H9 (cell line): Measurements from ENCODE around the gene ITPR2. TPM values are rescaled to one million over a fixed set of nuclear protein-coding genes. Genes with fewer than 3 reads are reported as not detected.

Source experiments
- DNase-seq: peaks from one replicate; pipeline ENCODE4 v3.0.0-alpha.2; 2017
- H2AFZ ChIP-seq: one replicate; pipeline ENCODE4 v1.6.1; 2013; ENCODE audit warnings: mild to moderate bottlenecking, low read length, control low read depth, moderate library complexity
- H2AK5ac ChIP-seq: 2 replicates; pipeline ENCODE4 v1.6.1; 2013; ENCODE audit warnings: low read length, control low read depth, mixed read lengths; ENCODE audit not compliant: insufficient read length
- H2BK120ac ChIP-seq: one replicate; pipeline ENCODE4 v1.6.1; 2013; ENCODE audit warnings: low read depth, mild to moderate bottlenecking, low read length, control low read depth, inconsistent platforms; ENCODE audit not compliant: poor library complexity, severe bottlenecking
- H2BK12ac ChIP-seq: 2 replicates; pipeline ENCODE4 v1.6.1; 2013; ENCODE audit warnings: low read length, control low read depth, mixed read lengths, low read depth; ENCODE audit not compliant: insufficient read length
- H2BK15ac ChIP-seq: 2 replicates; pipeline ENCODE4 v1.6.1; 2013; ENCODE audit warnings: low read depth, low read length, control low read depth
- H2BK20ac ChIP-seq: one replicate; pipeline ENCODE4 v1.6.1; 2013; ENCODE audit warnings: low read depth, mild to moderate bottlenecking, low read length, control low read depth, inconsistent platforms; ENCODE audit not compliant: poor library complexity, severe bottlenecking
- H2BK5ac ChIP-seq: 2 replicates; pipeline ENCODE4 v1.6.1; 2013; ENCODE audit warnings: low read length, control low read depth, mixed read lengths; ENCODE audit not compliant: insufficient read length
- H3K14ac ChIP-seq: 2 replicates; pipeline ENCODE4 v1.6.1; 2013; ENCODE audit warnings: low read length, control low read depth; ENCODE audit not compliant: insufficient read depth
- H3K18ac ChIP-seq: 2 replicates; pipeline ENCODE4 v1.6.1; 2013; ENCODE audit warnings: low read depth, mild to moderate bottlenecking, mixed read lengths, low read length, control low read depth; ENCODE audit not compliant: insufficient read length
- H3K23ac ChIP-seq: 2 replicates; pipeline ENCODE4 v1.6.1; 2013; ENCODE audit warnings: low read length, control low read depth, mixed read lengths, low read depth; ENCODE audit not compliant: insufficient read length
- H3K23me2 ChIP-seq: 2 replicates; pipeline ENCODE4 v1.6.1; 2013; ENCODE audit warnings: low read depth, mild to moderate bottlenecking, mixed read lengths, low read length, control low read depth; ENCODE audit not compliant: insufficient read length, poor library complexity, severe bottlenecking
- H3K27ac ChIP-seq: 2 replicates; pipeline ENCODE4 v1.5.1; 2013; ENCODE audit warnings: low read length, control low read depth, mixed read lengths, low read depth; ENCODE audit not compliant: insufficient read length
- H3K27me3 ChIP-seq: 2 replicates; pipeline ENCODE4 v1.6.1; 2013; ENCODE audit warnings: low read length, control low read depth, inconsistent platforms; ENCODE audit not compliant: insufficient read depth
- H3K4ac ChIP-seq: 2 replicates; pipeline ENCODE4 v1.6.1; 2013; ENCODE audit warnings: low read depth, mild to moderate bottlenecking, control low read depth, inconsistent platforms, low read length, moderate library complexity
- H3K4me1 ChIP-seq: 2 replicates; pipeline ENCODE4 v1.6.1; 2013; ENCODE audit warnings: low read length, control low read depth, inconsistent platforms; ENCODE audit not compliant: insufficient read depth
- H3K4me2 ChIP-seq: 2 replicates; pipeline ENCODE4 v1.6.1; 2013; ENCODE audit warnings: low read length, control low read depth, mixed read lengths; ENCODE audit not compliant: insufficient read length, insufficient read depth
- H3K56ac ChIP-seq: 2 replicates; pipeline ENCODE4 v1.6.1; 2013; ENCODE audit warnings: low read depth, mild to moderate bottlenecking, mixed read lengths, low read length, control low read depth; ENCODE audit not compliant: insufficient read length
- H3K79me1 ChIP-seq: 2 replicates; pipeline ENCODE4 v1.6.1; 2013; ENCODE audit warnings: low read depth, mild to moderate bottlenecking, moderate library complexity, low read length, control low read depth, inconsistent platforms; ENCODE audit not compliant: insufficient read depth, poor library complexity, severe bottlenecking
- H3K79me2 ChIP-seq: 2 replicates; pipeline ENCODE4 v1.6.1; 2013; ENCODE audit warnings: low read length, control low read depth, inconsistent platforms; ENCODE audit not compliant: insufficient read depth
- H3K9ac ChIP-seq: 2 replicates; pipeline ENCODE4 v1.6.1; 2013; ENCODE audit warnings: low read length, control low read depth, mixed read lengths; ENCODE audit not compliant: insufficient read length; ENCODE audit errors: extremely low read depth
- H3K9me3 ChIP-seq: one replicate; pipeline ENCODE4 v1.6.1; 2013; ENCODE audit warnings: low read depth, low read length, inconsistent platforms; ENCODE audit not compliant: control insufficient read depth
- H3T11ph ChIP-seq: one replicate; pipeline ENCODE4 v1.6.1; 2013; ENCODE audit warnings: mild to moderate bottlenecking, low read length, control low read depth, inconsistent platforms
- H4K20me1 ChIP-seq: one replicate; pipeline ENCODE4 v1.6.1; 2013; ENCODE audit not compliant: control insufficient read depth, insufficient read length, insufficient read depth
- H4K5ac ChIP-seq: 2 replicates; pipeline ENCODE4 v1.6.1; 2013; ENCODE audit warnings: low read depth, mild to moderate bottlenecking, mixed read lengths, low read length, control low read depth; ENCODE audit not compliant: insufficient read length
- H4K8ac ChIP-seq: replicated peaks from 2 replicates; pipeline ENCODE4 v1.6.1; 2013; ENCODE audit warnings: low read length, control low read depth, mixed read lengths, low read depth; ENCODE audit not compliant: insufficient read length
- H4K91ac ChIP-seq: 2 replicates; pipeline ENCODE4 v1.6.1; 2013; ENCODE audit warnings: low read depth, mild to moderate bottlenecking, moderate library complexity, mixed read lengths, low read length, control low read depth; ENCODE audit not compliant: insufficient read length
- H3K27ac Mint-ChIP-seq, 3 experiments: 2 replicates in 2 of 3; 3 replicates in 1 of 3; pipeline ENCODE4 v1.8.0; 2020 to 2021; ENCODE audit warnings: mixed read lengths in 3 of 3, mild to moderate bottlenecking in 1 of 3, moderate library complexity in 1 of 3
- H3K27me3 Mint-ChIP-seq: 2 replicates; pipeline ENCODE4 v1.8.0; 2021; ENCODE audit warnings: low read depth, mild to moderate bottlenecking, moderate library complexity, mixed read lengths
- H3K36me3 Mint-ChIP-seq, 3 experiments: 2 replicates in 2 of 3; 3 replicates in 1 of 3; pipeline ENCODE4 v1.8.0; 2020 to 2021; ENCODE audit warnings: low read depth in 3 of 3, mixed read lengths in 3 of 3; ENCODE audit not compliant: insufficient read depth in 1 of 3
- H3K4me1 Mint-ChIP-seq, 2 experiments: 2 replicates each; pipeline ENCODE4 v1.8.0; 2020; ENCODE audit warnings: mixed read lengths in 2 of 2
- H3K4me3 Mint-ChIP-seq, 2 experiments: 2 replicates in 1 of 2; 3 replicates in 1 of 2; pipeline ENCODE4 v1.8.0; 2020 to 2021; ENCODE audit warnings: mild to moderate bottlenecking in 2 of 2, mixed read lengths in 2 of 2, moderate library complexity in 1 of 2
- H3K9me3 Mint-ChIP-seq, 2 experiments: 2 replicates in 1 of 2; 3 replicates in 1 of 2; pipeline ENCODE4 v1.8.0; 2020; ENCODE audit warnings: mild to moderate bottlenecking in 2 of 2, mixed read lengths in 2 of 2, moderate library complexity in 1 of 2
- CTCF ChIP-seq: fragments of 200-600 bp; sonication (generic); conservative IDR thresholded peaks from 3 replicates; pipeline ENCODE4 v1.8.0; 2021; ENCODE audit warnings: antibody characterized with exemption, mild to moderate bottlenecking
- total RNA-seq: library from RNA; stranded (reverse); gene quantifications from 2 replicates; pipeline ENCODE4 v1.2.1, GENCODE V29; 2021

The ITPR2 gene
- total RNA-seq, 1 experiment from 2014 or later = 14.8 TPM

DNA sequence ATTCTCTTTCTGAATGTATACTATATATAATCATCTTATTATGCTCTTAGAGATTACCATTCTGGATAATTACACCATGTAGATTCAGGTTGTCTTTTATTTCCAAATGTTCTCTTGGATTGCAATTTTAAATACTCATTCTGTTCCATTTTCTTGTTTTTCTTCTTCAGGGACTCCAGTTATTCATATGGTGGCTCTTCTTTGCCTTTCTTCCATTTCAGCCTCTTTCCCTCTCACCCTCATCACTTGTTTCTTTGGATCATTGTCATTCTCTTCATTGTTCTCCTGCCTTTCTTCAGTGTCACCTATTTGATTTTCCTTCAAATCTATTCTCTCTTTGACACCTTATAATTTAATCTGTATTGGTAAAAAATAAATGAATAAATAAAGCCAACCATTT is 182.0 kb downstream of the ITPR2 start:
- H2BK120ac ChIP-seq = no peak overlapping the region
- H2BK15ac ChIP-seq = no peak overlapping the region
- no peaks in the 10 kb centered on the region for H3K9me3 ChIP-seq
- no peak for TF ChIP-seq CTCF
- H3K4me1 Mint-ChIP-seq = peaks cover 8 to 13% of the 10 kb centered on the region in 2 experiments
- no peak overlapping the region for H3K4me2 ChIP-seq
- H3K79me2 ChIP-seq = no peaks in the 10 kb centered on the region
- no peak overlapping the region for H2BK5ac ChIP-seq
- no peak overlapping the region for H4K8ac ChIP-seq
- H3K27me3 Mint-ChIP-seq = no peaks in the 10 kb centered on the region
- H4K5ac ChIP-seq = no peak overlapping the region
- H2AFZ ChIP-seq = no peak overlapping the region
- no peak overlapping the region for H3K18ac ChIP-seq
- no peak overlapping the region for H3K27ac Mint-ChIP-seq
- no peaks in the 10 kb centered on the region for H4K20me1 ChIP-seq
- no peaks in the 10 kb centered on the region for H3K79me1 ChIP-seq
- no peak overlapping the region for H3K14ac ChIP-seq
- H3K4me1 ChIP-seq = no peaks in the 10 kb centered on the region
- H3K36me3 Mint-ChIP-seq = peaks cover 23 to 39% (median 26%) of the 10 kb centered on the region in 3 experiments
- H2BK20ac ChIP-seq = no peak overlapping the region
- peaks cover 12 to 14% of the 10 kb centered on the region in 2 experiments; a peak in 4 of 5 replicates for H3K9me3 Mint-ChIP-seq
- no peak overlapping the region for H3K27ac ChIP-seq
- H3K23ac ChIP-seq = no peak overlapping the region
- no peak overlapping the region for H3K4me3 Mint-ChIP-seq
- H3K27me3 ChIP-seq = no peaks in the 10 kb centered on the region
- H4K91ac ChIP-seq = no peak overlapping the region
- H2BK12ac ChIP-seq = no peak overlapping the region
- no peak overlapping the region for H3K9ac ChIP-seq
- no peak for DNase-seq
- H2AK5ac ChIP-seq = no peak overlapping the region
- no peaks in the 10 kb centered on the region for H3K23me2 ChIP-seq
- no peak overlapping the region for H3K4ac ChIP-seq
- H3K56ac ChIP-seq = no peak overlapping the region
- H3T11ph ChIP-seq = no peak overlapping the region
